HepG2 (cell line): ENCODE data around the gene SCAPER. TPM values are rescaled to one million over a fixed set of nuclear protein-coding genes. Genes with fewer than 3 reads are reported as not detected.

Experiments
- ATAC-seq: fragments of 200-7000 bp; cut with Tn5 transposase; 3 replicates; pipeline ENCODE4 v1.9.1; 2020; ENCODE audit warnings: mild to moderate bottlenecking, moderate library complexity
- BruUV-seq: library from RNA; stranded (reverse); fragments of 400-500 nt; replicated peaks from 2 replicates; lab custom pipeline; 2021; lab: Mats Ljungman, UMichigan
- CTCF ChIA-PET: fragments of 300-600 bp; formaldehyde crosslinking; extraction: SDS; loops from one replicate; lab custom pipeline; 2021; ENCODE audit warnings: low total read pairs, inconsistent platforms, low intra/inter-chr PET ratio; lab: Yijun Ruan, JAX
- POLR2A ChIA-PET: fragments of 350-600 bp; sonication (Branson Sonifier 250); formaldehyde crosslinking; loops from one replicate; lab custom pipeline; 2020; ENCODE audit warnings: antibody characterized with exemption, inconsistent platforms; lab: Yijun Ruan, JAX
- DNase-seq: peaks from one replicate; pipeline ENCODE4 v3.0.0-alpha.2; 2015; ENCODE audit warnings: low spot score
- FAIRE-seq: peaks from 3 replicates; lab custom pipeline; 2011; peaks lifted over from hg19 to GRCh38; lab: Jason Lieb, UNC
- H2AFZ ChIP-seq: one replicate; pipeline ENCODE4 v1.6.1; 2011; ENCODE audit warnings: low read length, inconsistent platforms
- H3K27ac ChIP-seq: fragments of 300-600 bp; 3 replicates; pipeline ENCODE4 v1.8.0; 2011; ENCODE audit warnings: mixed run types, mild to moderate bottlenecking, mixed read lengths, low read length, inconsistent platforms; ENCODE audit not compliant: insufficient read depth; ENCODE audit errors: extremely low read length
- H3K27me3 ChIP-seq, 2 experiments: fragments of 200-600 bp in 1 of 2; 2 replicates in 1 of 2; 3 replicates in 1 of 2; pipeline versions ENCODE4 v1.6.0 to v1.8.0; 2011; ENCODE audit warnings: low read length in 2 of 2, mild to moderate bottlenecking in 2 of 2, moderate library complexity in 2 of 2, inconsistent platforms in 1 of 2; ENCODE audit not compliant: insufficient read depth in 2 of 2, control insufficient read depth in 1 of 2
- H3K36me3 ChIP-seq, 2 experiments: fragments of 200-600 bp in 1 of 2; replicated peaks in 1 of 2; 2 replicates in 1 of 2; 3 replicates in 1 of 2; pipeline versions ENCODE4 v1.5.1 to v1.8.0; 2011; ENCODE audit warnings: low read length in 2 of 2, inconsistent platforms in 1 of 2; ENCODE audit not compliant: insufficient read depth in 2 of 2, control insufficient read depth in 1 of 2
- H3K4me1 ChIP-seq: 2 replicates; pipeline ENCODE4 v1.5.1; 2012; ENCODE audit warnings: low read length, inconsistent platforms; ENCODE audit not compliant: insufficient read depth
- H3K4me2 ChIP-seq: 2 replicates; pipeline ENCODE4 v1.6.0; 2011; ENCODE audit warnings: low read depth, low read length, inconsistent platforms
- H3K4me3 ChIP-seq, 3 experiments: fragments of 200-600 bp in 1 of 3; sonication (generic), shearing (Covaris generic) in 1 of 3; replicated peaks in 1 of 3; 2 replicates each; pipeline ENCODE4 v1.5.1; 2011 to 2016; ENCODE audit warnings: low read length in 3 of 3, inconsistent platforms in 2 of 3, low read depth in 2 of 3, mild to moderate bottlenecking in 2 of 3, control low read depth in 1 of 3, mixed read lengths in 1 of 3; ENCODE audit not compliant: insufficient read depth in 1 of 3
- H3K79me2 ChIP-seq: one replicate; pipeline ENCODE4 v1.6.1; 2011; ENCODE audit warnings: low read length, inconsistent platforms; ENCODE audit not compliant: insufficient read depth
- H3K9ac ChIP-seq: 2 replicates; pipeline ENCODE4 v1.6.0; 2011; ENCODE audit warnings: mild to moderate bottlenecking, low read depth, low read length, inconsistent platforms; ENCODE audit not compliant: insufficient read depth
- H3K9me3 ChIP-seq: 2 replicates; pipeline ENCODE4 v1.5.1; 2012; ENCODE audit warnings: mild to moderate bottlenecking, low read length
- H4K20me1 ChIP-seq: 2 replicates; pipeline ENCODE4 v1.6.0; 2011; ENCODE audit warnings: inconsistent platforms, mild to moderate bottlenecking, low read length, moderate library complexity; ENCODE audit not compliant: insufficient read depth
- BHLHE40 ChIP-seq: IDR thresholded peaks from 2 replicates; pipeline ENCODE4 v1.6.1; 2011; ENCODE audit warnings: low read length, improper control_type of control experiment
- FOXP1 ChIP-seq, 2 experiments: fragments of 450-650 bp in 1 of 2; IDR thresholded peaks; 2 replicates each; pipeline ENCODE4 v1.6.1; 2017 to 2018; ENCODE audit warnings: antibody characterized with exemption in 1 of 2
- MEF2D ChIP-seq: sonication (generic); formaldehyde crosslinking; IDR thresholded peaks from 2 replicates; pipeline ENCODE4 v1.5.1; 2020; ENCODE audit warnings: mild to moderate bottlenecking, missing genetic modification reagents
- RORA ChIP-seq: sonication (generic); formaldehyde crosslinking; IDR thresholded peaks from 2 replicates; pipeline ENCODE4 v1.5.0; 2020; ENCODE audit warnings: mild to moderate bottlenecking, missing genetic modification reagents, moderate library complexity
- SMAD9 ChIP-seq: sonication (generic); formaldehyde crosslinking; IDR thresholded peaks from 2 replicates; pipeline ENCODE4 v1.5.1; 2020; ENCODE audit warnings: mild to moderate bottlenecking, missing genetic modification reagents
- SOX5 ChIP-seq: IDR thresholded peaks from 2 replicates; pipeline ENCODE4 v1.6.1; 2016; ENCODE audit warnings: borderline replicate concordance
- SUZ12 ChIP-seq: fragments of 150-350 bp; IDR thresholded peaks from 2 replicates; pipeline ENCODE4 v1.6.1; 2014; ENCODE audit warnings: low read depth, low read length
- TCF7 ChIP-seq: sonication (generic); IDR thresholded peaks from 2 replicates; pipeline ENCODE4 v1.6.1; 2016; ENCODE audit warnings: antibody characterized with exemption, low read depth
- YEATS4 ChIP-seq: sonication (generic); formaldehyde crosslinking; IDR thresholded peaks from 2 replicates; pipeline ENCODE4 v1.4.0; 2020; ENCODE audit warnings: missing genetic modification reagents, borderline replicate concordance
- ZFP1 ChIP-seq: IDR thresholded peaks from 2 replicates; pipeline ENCODE4 v1.6.1; 2016
- ZIK1 ChIP-seq: sonication (generic); formaldehyde crosslinking; IDR thresholded peaks from 2 replicates; pipeline ENCODE4 v1.5.0; 2020; ENCODE audit warnings: mild to moderate bottlenecking, low read depth, missing genetic modification reagents, borderline replicate concordance
- ZMYM2 ChIP-seq: sonication (generic); formaldehyde crosslinking; IDR thresholded peaks from 2 replicates; pipeline ENCODE4 v1.8.0; 2022; ENCODE audit warnings: mild to moderate bottlenecking, missing genetic modification reagents
- ZNF275 ChIP-seq: sonication (generic); formaldehyde crosslinking; IDR thresholded peaks from 2 replicates; pipeline ENCODE4 v1.8.0; 2022; ENCODE audit warnings: missing genetic modification reagents, mild to moderate bottlenecking, inconsistent platforms, borderline replicate concordance
- ZNF354B ChIP-seq: sonication (generic); formaldehyde crosslinking; IDR thresholded peaks from 2 replicates; pipeline ENCODE4 v1.8.0; 2022; ENCODE audit warnings: mild to moderate bottlenecking, missing genetic modification reagents
- ZNF839 ChIP-seq: sonication (generic); formaldehyde crosslinking; IDR thresholded peaks from 2 replicates; pipeline ENCODE4 v1.4.0; 2020; ENCODE audit warnings: missing genetic modification reagents, mild to moderate bottlenecking, borderline replicate concordance
- WGBS: methylation state at CpG from one replicate; pipeline ENCODE4 v1.1.6; 2017; ENCODE audit warnings: low lambda C conversion rate; 5-methylcytosine and 5-hydroxymethylcytosine counted together
- in situ Hi-C: cut with HindIII; loops from 2 replicates; pipeline ENCODE4 v1.10.0; 2017; ENCODE audit warnings: low pct_unique_long_range_greater_than_20kb; ENCODE audit not compliant: extremely low pct_ligation_motif_present
- intact Hi-C: fragments of 100-400 bp; cut with micrococcal nuclease; formaldehyde crosslinking; loops from one replicate; pipeline ENCODE4 v1.10.0; 2022; ENCODE audit not compliant: unreplicated experiment
- polyA plus RNA-seq, 8 experiments: library from polyadenylated mRNA; depleted of rRNA in 3 of 8; stranded (reverse) in 7 of 8; unstranded in 1 of 8; fragments of >200 nt; fragmentation: Illumina TruSeq in 4 of 8; extraction: Trizol in 4 of 8; gene quantifications; 2 replicates each; pipeline versions ENCODE4 v1.2.1 to v1.2.3, GENCODE V29; 2011 to 2016; ENCODE audit warnings: low read depth in 4 of 8, missing spikeins in 1 of 8, mixed read lengths in 1 of 8; ENCODE audit not compliant: insufficient read depth in 1 of 8
- total RNA-seq, 5 experiments: library from RNA; depleted of rRNA; stranded (reverse); fragments of >200 nt; fragmentation: Illumina TruSeq; extraction: Trizol; gene quantifications; 2 replicates each; pipeline ENCODE4 v1.2.3, GENCODE V29; 2016; ENCODE audit warnings: low read depth in 1 of 5

SCAPER gene
- total and polyA plus RNA-seq, 2 of the 13 experiments (the other 11 are each of a cell fraction or from before 2014, with no cell fraction given): 4.3 to 10.5 TPM

DNA sequence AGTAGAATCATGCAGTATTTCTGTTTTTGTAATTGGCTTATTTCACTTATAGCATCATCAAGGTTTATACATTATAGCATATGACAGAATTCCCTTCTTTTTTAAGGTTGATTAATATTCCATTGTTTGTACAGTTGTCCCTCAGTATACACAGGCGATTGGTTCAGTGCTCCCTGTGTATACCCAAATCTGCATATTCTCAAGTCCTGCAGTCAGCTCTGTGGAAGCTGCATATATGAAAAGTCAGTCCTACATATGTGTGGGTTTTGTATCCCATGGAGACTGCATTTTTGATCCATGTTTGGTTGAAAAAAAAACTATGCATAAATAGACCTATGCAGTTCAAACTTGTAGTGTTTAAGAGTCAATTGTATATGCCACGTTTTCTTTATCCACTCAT, 440.9 kb downstream of the SCAPER start:
- H3K27me3 ChIP-seq: no peaks in the 10 kb centered on the region
- no peak overlapping the region for H3K4me3 ChIP-seq
- intact Hi-C loops (no loop called here), in situ Hi-C loops (no loop called here)
- CTCF ChIA-PET: no interaction called here
- H4K20me1 ChIP-seq: no peaks in the 10 kb centered on the region
- H3K79me2 ChIP-seq: no peaks in the 10 kb centered on the region
- ATAC-seq (no peak), FAIRE-seq (no peak), DNase-seq (no peak)
- H3K27ac ChIP-seq: no peak overlapping the region
- no peak overlapping the region for H3K4me2 ChIP-seq
- WGBS: 90% methylated on average over 2 of the region's 2 CpGs
- no peak overlapping the region for H2AFZ ChIP-seq
- no peaks in the 10 kb centered on the region for H3K9me3 ChIP-seq
- H3K9ac ChIP-seq: no peak overlapping the region
- BruUV-seq: no TSS peak
- POLR2A ChIA-PET: no interaction called here
- no peaks in the 10 kb centered on the region for H3K36me3 ChIP-seq
- H3K4me1 ChIP-seq: no peaks in the 10 kb centered on the region
- TF ChIP-seq SMAD9: no peak
- no peak for TF ChIP-seq ZIK1 (CRISPR knock-in tag)
- no peak for TF ChIP-seq SOX5 (CRISPR knock-in tag)
- no peak for TF ChIP-seq ZNF275
- TF ChIP-seq YEATS4 (CRISPR knock-in tag): no peak
- no peak for TF ChIP-seq FOXP1 (IDR thresholded peaks at IDR 0.05)
- no peak for TF ChIP-seq FOXP1 (CRISPR knock-in tag; IDR thresholded peaks at IDR 0.05)
- no peak for TF ChIP-seq ZNF839
- no peak for TF ChIP-seq ZNF354B (CRISPR knock-in tag)
- TF ChIP-seq MEF2D: no peak
- no peak for TF ChIP-seq ZMYM2 (CRISPR knock-in tag)
- TF ChIP-seq SUZ12: no peak
- no peak for TF ChIP-seq RORA
- no peak for TF ChIP-seq TCF7
- TF ChIP-seq BHLHE40: no peak
- TF ChIP-seq ZFP1 (CRISPR knock-in tag): no peak
